ENCODE measurements around the gene COLEC12.

- TF ChIP-seq, protein P1, sequence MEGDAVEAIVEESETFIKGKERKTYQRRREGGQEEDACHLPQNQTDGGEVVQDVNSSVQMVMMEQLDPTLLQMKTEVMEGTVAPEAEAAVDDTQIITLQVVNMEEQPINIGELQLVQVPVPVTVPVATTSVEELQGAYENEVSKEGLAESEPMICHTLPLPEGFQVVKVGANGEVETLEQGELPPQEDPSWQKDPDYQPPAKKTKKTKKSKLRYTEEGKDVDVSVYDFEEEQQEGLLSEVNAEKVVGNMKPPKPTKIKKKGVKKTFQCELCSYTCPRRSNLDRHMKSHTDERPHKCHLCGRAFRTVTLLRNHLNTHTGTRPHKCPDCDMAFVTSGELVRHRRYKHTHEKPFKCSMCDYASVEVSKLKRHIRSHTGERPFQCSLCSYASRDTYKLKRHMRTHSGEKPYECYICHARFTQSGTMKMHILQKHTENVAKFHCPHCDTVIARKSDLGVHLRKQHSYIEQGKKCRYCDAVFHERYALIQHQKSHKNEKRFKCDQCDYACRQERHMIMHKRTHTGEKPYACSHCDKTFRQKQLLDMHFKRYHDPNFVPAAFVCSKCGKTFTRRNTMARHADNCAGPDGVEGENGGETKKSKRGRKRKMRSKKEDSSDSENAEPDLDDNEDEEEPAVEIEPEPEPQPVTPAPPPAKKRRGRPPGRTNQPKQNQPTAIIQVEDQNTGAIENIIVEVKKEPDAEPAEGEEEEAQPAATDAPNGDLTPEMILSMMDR (conservative IDR thresholded peaks at IDR 0.05) = no peak
- no peak for TF ChIP-seq EZH2 (IDR thresholded peaks at IDR 0.05; ENCODE audit: low read depth)
These were observed 83.0 kb downstream of the COLEC12 start for GRCh38 chr18:417495-417894.
